ENCODE measurements around the gene SUPV3L1. TPM values are rescaled to one million over a fixed set of nuclear protein-coding genes. Genes with fewer than 3 reads are reported as not detected.

SUPV3L1 gene
- total RNA-seq, 2 experiments from 2014 or later: 78.1 to 78.7 TPM

DNA sequence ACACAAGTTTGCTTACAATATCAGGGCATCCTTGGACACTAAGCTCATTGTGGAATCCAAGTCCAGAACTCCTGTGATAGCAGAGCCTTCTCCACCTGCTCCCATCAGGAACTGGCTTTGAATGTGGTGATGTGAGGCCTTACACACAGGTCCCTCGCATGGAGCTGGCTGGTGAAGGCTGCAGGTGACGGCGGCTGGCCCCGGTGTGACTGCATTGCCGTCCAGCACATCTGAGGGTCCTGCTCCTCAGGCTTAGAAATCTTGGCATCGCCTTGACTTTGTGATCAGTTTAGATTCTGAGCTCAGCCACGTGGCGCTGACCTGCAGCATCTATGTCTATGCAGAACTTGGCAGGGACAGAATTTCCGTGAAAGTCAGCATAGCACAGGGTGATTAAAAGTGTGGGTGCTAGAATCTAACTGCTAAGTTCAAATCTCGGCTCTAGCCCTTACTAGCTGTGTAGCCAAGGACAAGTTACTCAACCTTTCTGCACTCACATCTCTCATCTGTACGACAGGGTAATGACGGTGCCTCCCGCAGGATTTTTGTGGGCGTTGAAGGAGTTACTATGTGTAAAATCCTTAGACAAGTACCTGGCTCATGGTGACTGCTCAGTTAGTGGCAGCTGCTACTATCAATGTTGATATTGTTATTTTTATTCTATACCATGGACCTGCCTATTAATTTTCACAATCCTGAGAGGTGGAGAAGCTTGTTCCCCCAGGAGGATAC lies 66.7 kb downstream of the SUPV3L1 start:
- no peaks in the 10 kb centered on the region for H3K27me3 Mint-ChIP-seq
- intact Hi-C loops (cut with DNase I, micrococcal nuclease): no loop called here
- POLR2A ChIA-PET: no interaction called here
- peaks cover 47% of the 10 kb centered on the region for H3K36me3 Mint-ChIP-seq (ENCODE audit: low read depth)
- no peaks in the 10 kb centered on the region for H3K4me1 ChIP-seq (ENCODE audit: insufficient read depth, low read length)
- no peaks in the 10 kb centered on the region for H3K9me3 Mint-ChIP-seq
- no peaks in the 10 kb centered on the region for H3K27me3 ChIP-seq (ENCODE audit: control insufficient read depth in 1 of 2, insufficient read depth in 2 of 2, low read length in 2 of 2)
- H3K4me3 ChIP-seq (ENCODE audit: low read length): no peak overlapping the region
- ATAC-seq (ENCODE audit: poor library complexity): no peak
- H3K4me1 Mint-ChIP-seq (ENCODE audit: low read depth): no peaks in the 10 kb centered on the region
- CTCF ChIA-PET: interaction anchor here (1.0 to 1.5 kb wide), 2 partner anchors 60 to 146 kb away, joined by 3 to 4 read pairs; no protein-coding TSS in a partner anchor
- DNase-seq: no peak
- H3K9me3 ChIP-seq (ENCODE audit: control insufficient read depth in 1 of 2, insufficient read depth in 1 of 2, low read length in 2 of 2): no peaks in the 10 kb centered on the region
- H3K27ac Mint-ChIP-seq: no peak overlapping the region
- TF ChIP-seq, protein P1, sequence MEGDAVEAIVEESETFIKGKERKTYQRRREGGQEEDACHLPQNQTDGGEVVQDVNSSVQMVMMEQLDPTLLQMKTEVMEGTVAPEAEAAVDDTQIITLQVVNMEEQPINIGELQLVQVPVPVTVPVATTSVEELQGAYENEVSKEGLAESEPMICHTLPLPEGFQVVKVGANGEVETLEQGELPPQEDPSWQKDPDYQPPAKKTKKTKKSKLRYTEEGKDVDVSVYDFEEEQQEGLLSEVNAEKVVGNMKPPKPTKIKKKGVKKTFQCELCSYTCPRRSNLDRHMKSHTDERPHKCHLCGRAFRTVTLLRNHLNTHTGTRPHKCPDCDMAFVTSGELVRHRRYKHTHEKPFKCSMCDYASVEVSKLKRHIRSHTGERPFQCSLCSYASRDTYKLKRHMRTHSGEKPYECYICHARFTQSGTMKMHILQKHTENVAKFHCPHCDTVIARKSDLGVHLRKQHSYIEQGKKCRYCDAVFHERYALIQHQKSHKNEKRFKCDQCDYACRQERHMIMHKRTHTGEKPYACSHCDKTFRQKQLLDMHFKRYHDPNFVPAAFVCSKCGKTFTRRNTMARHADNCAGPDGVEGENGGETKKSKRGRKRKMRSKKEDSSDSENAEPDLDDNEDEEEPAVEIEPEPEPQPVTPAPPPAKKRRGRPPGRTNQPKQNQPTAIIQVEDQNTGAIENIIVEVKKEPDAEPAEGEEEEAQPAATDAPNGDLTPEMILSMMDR (IDR thresholded peaks at IDR 0.05): no peak
- no peak overlapping the region for H3K27ac ChIP-seq (ENCODE audit: low read depth in 1 of 2, low read length in 2 of 2)
- H3K4me3 Mint-ChIP-seq: no peak overlapping the region
- peaks cover 31% of the 10 kb centered on the region for H3K36me3 ChIP-seq (ENCODE audit: insufficient read depth, low read length)

DNA sequence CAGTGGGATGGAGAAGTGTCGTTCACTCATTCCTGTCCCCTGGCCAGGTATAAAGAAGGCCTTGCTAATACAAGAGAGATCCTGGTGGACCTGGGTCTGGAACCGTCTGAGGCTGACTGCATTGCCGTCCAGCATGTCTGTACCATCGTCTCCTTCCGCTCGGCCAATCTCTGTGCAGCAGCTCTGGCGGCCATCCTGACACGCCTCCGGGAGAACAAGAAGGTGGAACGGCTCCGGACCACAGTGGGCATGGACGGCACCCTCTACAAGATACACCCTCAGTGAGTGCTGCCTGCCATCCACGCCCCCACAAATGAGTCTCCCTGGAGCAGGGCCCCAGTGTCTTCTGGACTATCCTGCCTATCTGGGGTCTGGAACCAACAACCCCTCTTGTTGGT lies 67.3 kb downstream of the SUPV3L1 start:
- Histone ChIP-seq H3K36me3 (ENCODE audit: insufficient read depth, low read length) (peaks cover 32% of the 10 kb centered on the region), H3K4me3 (ENCODE audit: low read length) (no peak overlapping the region), H3K27me3 (ENCODE audit: control insufficient read depth in 1 of 2, insufficient read depth in 2 of 2, low read length in 2 of 2) (no peaks in the 10 kb centered on the region), H3K4me1 (ENCODE audit: insufficient read depth, low read length) (no peaks in the 10 kb centered on the region), H3K9me3 (ENCODE audit: control insufficient read depth in 1 of 2, insufficient read depth in 1 of 2, low read length in 2 of 2) (no peaks in the 10 kb centered on the region), H3K27ac (ENCODE audit: low read depth in 1 of 2, low read length in 2 of 2) (no peak overlapping the region)
- ChIA-PET CTCF (interaction anchor here (1.0 to 1.5 kb wide), 2 partner anchors 61 to 145 kb away, joined by 3 to 4 read pairs; no protein-coding TSS in a partner anchor), POLR2A (no interaction called here)
- Mint-ChIP-seq H3K4me1 (ENCODE audit: low read depth) (no peaks in the 10 kb centered on the region), H3K9me3 (no peaks in the 10 kb centered on the region), H3K36me3 (ENCODE audit: low read depth) (peaks cover 52% of the 10 kb centered on the region), H3K27me3 (no peaks in the 10 kb centered on the region), H3K4me3 (no peak overlapping the region), H3K27ac (no peak overlapping the region)
- ATAC-seq (ENCODE audit: poor library complexity) (no peak), DNase-seq (no peak)
- TF ChIP-seq, protein P1 (IDR thresholded peaks at IDR 0.05): no peak
- intact Hi-C loops (cut with DNase I, micrococcal nuclease): no loop called here

DNA sequence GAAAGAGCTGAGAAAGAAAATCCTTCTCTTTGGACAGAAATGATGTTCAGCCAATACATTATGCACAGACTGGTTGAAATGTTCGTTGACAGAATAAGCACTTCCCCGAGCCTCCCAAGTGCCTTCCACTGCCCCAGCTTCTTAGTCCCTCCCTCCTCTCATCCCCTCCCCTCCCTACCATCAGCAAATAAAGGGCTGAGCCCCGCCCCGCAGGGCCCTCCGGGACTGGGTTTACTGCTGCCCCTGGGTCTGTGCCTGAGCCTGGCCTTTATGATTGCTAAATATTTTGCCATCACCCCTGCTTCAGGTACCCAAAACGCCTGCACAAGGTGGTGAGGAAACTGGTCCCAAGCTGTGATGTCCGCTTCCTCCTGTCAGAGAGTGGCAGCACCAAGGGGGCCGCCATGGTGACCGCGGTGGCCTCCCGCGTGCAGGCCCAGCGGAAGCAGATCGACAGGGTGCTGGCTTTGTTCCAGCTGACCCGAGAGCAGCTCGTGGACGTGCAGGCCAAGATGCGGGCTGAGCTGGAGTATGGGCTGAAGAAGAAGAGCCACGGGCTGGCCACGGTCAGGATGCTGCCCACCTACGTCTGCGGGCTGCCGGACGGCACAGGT lies 68.2 kb downstream of the SUPV3L1 start:
- Histone ChIP-seq H3K4me3 (ENCODE audit: low read length) (no peak overlapping the region), H3K27ac (ENCODE audit: low read depth in 1 of 2, low read length in 2 of 2) (no peak overlapping the region), H3K27me3 (ENCODE audit: control insufficient read depth in 1 of 2, insufficient read depth in 2 of 2, low read length in 2 of 2) (no peaks in the 10 kb centered on the region), H3K9me3 (ENCODE audit: control insufficient read depth in 1 of 2, insufficient read depth in 1 of 2, low read length in 2 of 2) (no peaks in the 10 kb centered on the region), H3K36me3 (ENCODE audit: insufficient read depth, low read length) (peaks cover 29% of the 10 kb centered on the region), H3K4me1 (ENCODE audit: insufficient read depth, low read length) (no peaks in the 10 kb centered on the region)
- H3K9me3 Mint-ChIP-seq: no peaks in the 10 kb centered on the region
- no peak overlapping the region for H3K4me3 Mint-ChIP-seq
- POLR2A ChIA-PET: no interaction called here
- CTCF ChIA-PET: no interaction called here
- peaks cover 58% of the 10 kb centered on the region for H3K36me3 Mint-ChIP-seq (ENCODE audit: low read depth)
- DNase-seq (no peak), ATAC-seq (ENCODE audit: poor library complexity) (no peak)
- no peaks in the 10 kb centered on the region for H3K27me3 Mint-ChIP-seq
- intact Hi-C loops (cut with DNase I, micrococcal nuclease): no loop called here
- H3K4me1 Mint-ChIP-seq (ENCODE audit: low read depth): no peaks in the 10 kb centered on the region
- TF ChIP-seq, protein P1 (IDR thresholded peaks at IDR 0.05): no peak
- no peak overlapping the region for H3K27ac Mint-ChIP-seq

Measured in CD4-positive, alpha-beta T cell (primary cell).